ENCODE measurements around the gene TPM2. TPM values are rescaled to one million over a fixed set of nuclear protein-coding genes. Genes with fewer than 3 reads are reported as not detected.
A peak's percentile ranks its signal among the peaks of the same experiment; 100 is the strongest.

The TPM2 gene
- total RNA-seq, 4 donors from 2014 or later: 493 to 2,531 (median 633) TPM

- no peaks in the 10 kb centered on the region for H3K9me3 ChIP-seq
- no peaks in the 10 kb centered on the region for H3K36me3 ChIP-seq
- intact Hi-C loops (cut with DNase I; ENCODE audit: low total_unique reads) (no loop called here), in situ Hi-C loops (cut with MboI; ENCODE audit: low pct_ligation_motif_present in 1 of 4, low pct_unique_long_range_greater_than_20kb in 1 of 4, low sequenced_read_pairs in 3 of 4) (no loop called here)
- no peak for DNase-seq
- H3K27ac ChIP-seq: no peak overlapping the region
- TF ChIP-seq POLR2A (IDR thresholded peaks at IDR 0.05) (no peak), POLR2AphosphoS5 (IDR thresholded peaks at IDR 0.05) (no peak), EP300 (IDR thresholded peaks at IDR 0.05; ENCODE audit: low read depth) (no peak)
- TF ChIP-seq, protein P1, sequence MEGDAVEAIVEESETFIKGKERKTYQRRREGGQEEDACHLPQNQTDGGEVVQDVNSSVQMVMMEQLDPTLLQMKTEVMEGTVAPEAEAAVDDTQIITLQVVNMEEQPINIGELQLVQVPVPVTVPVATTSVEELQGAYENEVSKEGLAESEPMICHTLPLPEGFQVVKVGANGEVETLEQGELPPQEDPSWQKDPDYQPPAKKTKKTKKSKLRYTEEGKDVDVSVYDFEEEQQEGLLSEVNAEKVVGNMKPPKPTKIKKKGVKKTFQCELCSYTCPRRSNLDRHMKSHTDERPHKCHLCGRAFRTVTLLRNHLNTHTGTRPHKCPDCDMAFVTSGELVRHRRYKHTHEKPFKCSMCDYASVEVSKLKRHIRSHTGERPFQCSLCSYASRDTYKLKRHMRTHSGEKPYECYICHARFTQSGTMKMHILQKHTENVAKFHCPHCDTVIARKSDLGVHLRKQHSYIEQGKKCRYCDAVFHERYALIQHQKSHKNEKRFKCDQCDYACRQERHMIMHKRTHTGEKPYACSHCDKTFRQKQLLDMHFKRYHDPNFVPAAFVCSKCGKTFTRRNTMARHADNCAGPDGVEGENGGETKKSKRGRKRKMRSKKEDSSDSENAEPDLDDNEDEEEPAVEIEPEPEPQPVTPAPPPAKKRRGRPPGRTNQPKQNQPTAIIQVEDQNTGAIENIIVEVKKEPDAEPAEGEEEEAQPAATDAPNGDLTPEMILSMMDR (IDR thresholded peaks at IDR 0.05): no peak
- peaks cover 6 to 36% (median 31%) of the 10 kb centered on the region in 4 donors for H3K4me1 ChIP-seq
- no peaks in the 10 kb centered on the region for H3K27me3 ChIP-seq
- H3K4me3 ChIP-seq: no peak overlapping the region
- 93% methylated on average over 3 of the region's 3 CpGs; no CpG with 5 or more reads in 1 of the 2 donors for WGBS, 2 donors (ENCODE audit: low coverage in 1 of 2)
These were observed 21.8 kb downstream of the TPM2 start for GRCh38 chr9:35667939-35668338.

DNA sequence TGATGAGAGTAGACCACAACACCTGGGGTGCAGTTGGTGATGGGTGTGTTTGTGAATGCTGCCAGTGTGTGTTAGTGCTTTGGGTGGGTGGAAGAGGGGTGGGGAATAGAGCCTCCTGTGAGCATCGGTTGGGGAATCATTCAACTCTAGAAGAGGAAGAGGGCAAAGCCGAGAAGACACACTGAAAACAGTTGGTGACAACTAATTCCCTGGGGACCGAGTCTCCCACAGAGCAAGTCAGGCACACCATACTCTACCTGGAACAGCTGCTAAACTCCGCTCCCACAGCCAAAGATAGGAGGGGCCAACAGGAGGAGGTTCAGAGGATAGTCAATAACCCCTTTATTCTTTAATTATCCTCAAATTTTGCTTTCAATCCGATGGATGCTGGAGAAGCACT is 23.2 kb downstream of the TPM2 start:
- WGBS, 2 donors (ENCODE audit: low coverage in 1 of 2): 78% methylated on average over 5 of the region's 5 CpGs; no CpG with 5 or more reads in 1 of the 2 donors
- H3K4me1 ChIP-seq: peaks cover 7 to 46% (median 40%) of the 10 kb centered on the region in 4 donors
- no peak overlapping the region for H3K4me3 ChIP-seq
- no peaks in the 10 kb centered on the region for H3K36me3 ChIP-seq
- DNase-seq: no peak
- no peaks in the 10 kb centered on the region for H3K9me3 ChIP-seq
- in situ Hi-C loops (cut with MboI; ENCODE audit: low pct_ligation_motif_present in 1 of 4, low pct_unique_long_range_greater_than_20kb in 1 of 4, low sequenced_read_pairs in 3 of 4): no loop called here
- H3K27me3 ChIP-seq: no peaks in the 10 kb centered on the region
- intact Hi-C loops (cut with DNase I; ENCODE audit: low total_unique reads): no loop called here
- H3K27ac ChIP-seq: no peak overlapping the region
- no peak for TF ChIP-seq POLR2A (IDR thresholded peaks at IDR 0.05)
- TF ChIP-seq, protein P1 (IDR thresholded peaks at IDR 0.05): no peak
- TF ChIP-seq EP300 (IDR thresholded peaks at IDR 0.05; ENCODE audit: low read depth): no peak
- TF ChIP-seq POLR2AphosphoS5 (IDR thresholded peaks at IDR 0.05): no peak

- H3K4me1 ChIP-seq: peaks cover 11 to 50% (median 45%) of the 10 kb centered on the region in 4 donors
- intact Hi-C loops (cut with DNase I; ENCODE audit: low total_unique reads) (no loop called here), in situ Hi-C loops (cut with MboI; ENCODE audit: low pct_ligation_motif_present in 1 of 4, low pct_unique_long_range_greater_than_20kb in 1 of 4, low sequenced_read_pairs in 3 of 4) (no loop called here)
- no peaks in the 10 kb centered on the region for H3K27me3 ChIP-seq
- H3K4me3 ChIP-seq: no peak overlapping the region
- TF ChIP-seq, protein P1 (IDR thresholded peaks at IDR 0.05): no peak
- TF ChIP-seq POLR2AphosphoS5 (IDR thresholded peaks at IDR 0.05): no peak
- no peak for TF ChIP-seq EP300 (IDR thresholded peaks at IDR 0.05; ENCODE audit: low read depth)
- TF ChIP-seq POLR2A (IDR thresholded peaks at IDR 0.05): no peak
- 64% methylated on average over 1 of the region's 1 CpG; no CpG with 5 or more reads in 1 of the 2 donors for WGBS, 2 donors (ENCODE audit: low coverage in 1 of 2)
- DNase-seq: no peak
- H3K36me3 ChIP-seq: no peaks in the 10 kb centered on the region
- H3K9me3 ChIP-seq: no peaks in the 10 kb centered on the region
- no peak overlapping the region for H3K27ac ChIP-seq
These were observed 23.7 kb downstream of the TPM2 start for GRCh38 chr9:35666045-35666444.

DNA sequence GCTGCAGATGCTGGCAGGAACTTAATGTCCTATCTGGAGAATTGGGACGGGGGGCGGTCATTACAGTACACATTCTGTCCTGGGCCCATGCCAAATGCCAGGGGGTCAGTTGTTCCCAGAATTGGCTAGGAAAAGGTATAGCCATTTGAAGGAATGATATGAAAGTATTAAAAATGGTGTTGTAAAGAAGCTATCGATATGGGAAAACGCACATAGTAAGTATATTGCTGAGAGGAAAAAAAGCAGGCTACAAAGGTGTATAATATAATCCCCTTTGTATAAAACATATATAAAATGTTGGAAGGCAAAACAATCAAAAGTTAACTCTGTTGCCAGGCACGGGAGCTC is 24.3 kb downstream of the TPM2 start:
- no peaks in the 10 kb centered on the region for H3K27me3 ChIP-seq
- H3K4me1 ChIP-seq: peaks cover 17 to 56% (median 51%) of the 10 kb centered on the region in 4 donors
- H3K4me3 ChIP-seq: peak overlapping the region; percentile 15 to 59 (median 42)
- no peak for DNase-seq
- intact Hi-C loops (cut with DNase I; ENCODE audit: low total_unique reads): no loop called here
- 22 to 50% methylated on average over 3 to 5 of the region's 5 CpGs for WGBS, 2 donors (ENCODE audit: low coverage in 1 of 2)
- in situ Hi-C loops (cut with MboI; ENCODE audit: low pct_ligation_motif_present in 1 of 4, low pct_unique_long_range_greater_than_20kb in 1 of 4, low sequenced_read_pairs in 3 of 4): no loop called here
- H3K36me3 ChIP-seq: no peaks in the 10 kb centered on the region
- H3K27ac ChIP-seq: peak overlapping the region; percentile 79 to 99 (median 98)
- H3K9me3 ChIP-seq: no peaks in the 10 kb centered on the region
- no peak for TF ChIP-seq EP300 (IDR thresholded peaks at IDR 0.05; ENCODE audit: low read depth)
- no peak for TF ChIP-seq POLR2A (IDR thresholded peaks at IDR 0.05)
- no peak for TF ChIP-seq POLR2AphosphoS5 (IDR thresholded peaks at IDR 0.05)
- TF ChIP-seq, protein P1 (IDR thresholded peaks at IDR 0.05): no peak
